WI38 (cell line): ENCODE data around the gene MYCBPAP.

Experiments
- H3K4me3 ChIP-seq: 2 replicates; pipeline ENCODE4 v1.5.1; 2011; ENCODE audit warnings: low read depth, mild to moderate bottlenecking, control low read depth, low read length
- CTCF ChIP-seq: IDR thresholded peaks from 2 replicates; pipeline ENCODE4 v1.5.1; 2012; ENCODE audit warnings: low read depth, mild to moderate bottlenecking, control low read depth, low read length

MYCBPAP gene

GRCh38 chr17:50529849-50530248 is 21.6 kb downstream of the MYCBPAP start:
- H3K4me3 ChIP-seq = no peak overlapping the region
- no peak for TF ChIP-seq CTCF

- no peak overlapping the region for H3K4me3 ChIP-seq
- TF ChIP-seq CTCF = no peak
Measured at GRCh38 chr17:50531428-50532025, 23.3 kb downstream of the MYCBPAP start.

- no peak within 1 kb of the TSS for H3K4me3 ChIP-seq
- no peak for TF ChIP-seq CTCF
Measured at GRCh38 chr17:50532452-50533024, 24.3 kb downstream of the MYCBPAP start, which contains the start of gene EPN3. Gene EPN3, plus strand, starts transcription at chr17:50532735. Its CDS starts 3,822 bp downstream, at chr17:50536557.

- no peak for TF ChIP-seq CTCF
- H3K4me3 ChIP-seq = no peak overlapping the region
Measured at GRCh38 chr17:50533185-50533584, 24.9 kb downstream of the MYCBPAP start.

- TF ChIP-seq CTCF = no peak
- no peak overlapping the region for H3K4me3 ChIP-seq
Measured at GRCh38 chr17:50533720-50534148, 25.5 kb downstream of the MYCBPAP start.

- H3K4me3 ChIP-seq = no peak overlapping the region
- TF ChIP-seq CTCF = no peak
Measured at GRCh38 chr17:50534222-50534978, 26.2 kb downstream of the MYCBPAP start.

- TF ChIP-seq CTCF = no peak
- no peak overlapping the region for H3K4me3 ChIP-seq
Measured at GRCh38 chr17:50534979-50535326, 26.7 kb downstream of the MYCBPAP start.
